Muscle of back (tissue), 11 donors: ENCODE measurements around the gene GP5. TPM values are rescaled to one million over a fixed set of nuclear protein-coding genes. Genes with fewer than 3 reads are reported as not detected.

Experiments used
- DNase-seq, 3 donors: peaks; one replicate each; pipeline versions ENCODE4 v3.0.0 to v3.0.0-alpha.2; 2013
- polyA plus RNA-seq, 10 donors: library from polyadenylated mRNA; unstranded; fragments of 120-200 nt; gene quantifications; one replicate each; pipeline ENCODE4 v1.2.1, GENCODE V29; 2013; ENCODE audit not compliant: insufficient read length in 10 of 10

GP5 gene
- polyA plus RNA-seq, 10 donors: 0.16 to 0.57 (median 0.25) TPM

- DNase-seq: no peak
Observed at GRCh38 chr3:194351080-194351672, 47.9 kb downstream of the GP5 start, which contains the start of gene CPN2. CPN2 (minus strand) TSS chr3:194351328; CDS start chr3:194342702, 8,626 bp downstream.

DNA sequence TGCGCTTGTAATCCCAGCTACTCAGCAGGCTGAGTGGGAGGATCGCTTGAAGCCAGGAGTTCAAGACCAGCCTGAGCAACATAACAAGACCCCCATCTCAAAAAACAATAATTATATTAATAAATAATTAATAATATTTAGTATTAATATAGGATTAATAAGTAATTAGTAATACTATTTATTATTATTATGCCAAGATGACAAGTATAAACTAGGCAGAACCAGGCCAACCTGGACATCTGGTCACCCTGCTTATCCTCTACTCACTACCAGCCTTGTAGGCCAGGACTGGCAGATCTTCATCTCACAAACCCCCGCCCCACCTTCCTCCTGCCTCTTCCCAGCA, 48.4 kb downstream of the GP5 start:
- DNase-seq: no peak

DNA sequence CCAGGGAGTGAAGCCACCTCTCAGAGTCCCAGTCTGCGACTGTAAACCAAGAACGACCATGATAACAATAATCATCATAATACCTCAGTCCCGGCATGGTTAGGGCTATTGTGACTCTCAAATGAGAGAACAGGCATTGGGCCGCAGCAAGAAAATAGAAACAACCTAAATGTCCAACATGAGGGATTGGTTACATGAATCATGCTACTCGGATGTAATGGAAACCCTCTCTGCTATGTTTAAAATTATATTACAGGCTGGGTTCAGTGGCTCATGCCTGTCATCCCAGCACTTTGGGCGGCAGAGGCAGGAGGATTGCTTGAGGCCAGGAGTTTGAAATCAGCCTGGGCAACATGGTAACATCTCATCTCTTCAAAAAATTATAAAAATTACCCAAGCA, 50.7 kb downstream of the GP5 start:
- no peak for DNase-seq

- DNase-seq: no peak
Observed at GRCh38 chr3:194346621-194347020, 52.4 kb downstream of the GP5 start.

GRCh38 chr3:194346035-194346434, 53.0 kb downstream of the GP5 start:
- no peak for DNase-seq

Other genes starting within 250 kb of the GP5 start
- gene CPN2, start 47.9 kb downstream of the GP5 start, polyA plus RNA-seq: under 1 TPM in 5 of 10 donors, not detected in 5; 0.07 to 0.16 (median 0.09) TPM
- 1 to 10 TPM in 5 of 10 donors, under 1 TPM in 5; 0.03 to 1.7 (median 0.75) TPM for gene LRRC15, start 29.5 kb downstream of the GP5 start, polyA plus RNA-seq
- 10 to 100 TPM; 20.6 to 35.8 (median 28.6) TPM for gene ATP13A3, start 87.7 kb upstream of the GP5 start, polyA plus RNA-seq
- 10 to 100 TPM; 16.4 to 32.4 (median 21.4) TPM for gene TMEM44, start 234.2 kb upstream of the GP5 start, polyA plus RNA-seq